Measurements from ENCODE around the gene ZMIZ2.

DNA sequence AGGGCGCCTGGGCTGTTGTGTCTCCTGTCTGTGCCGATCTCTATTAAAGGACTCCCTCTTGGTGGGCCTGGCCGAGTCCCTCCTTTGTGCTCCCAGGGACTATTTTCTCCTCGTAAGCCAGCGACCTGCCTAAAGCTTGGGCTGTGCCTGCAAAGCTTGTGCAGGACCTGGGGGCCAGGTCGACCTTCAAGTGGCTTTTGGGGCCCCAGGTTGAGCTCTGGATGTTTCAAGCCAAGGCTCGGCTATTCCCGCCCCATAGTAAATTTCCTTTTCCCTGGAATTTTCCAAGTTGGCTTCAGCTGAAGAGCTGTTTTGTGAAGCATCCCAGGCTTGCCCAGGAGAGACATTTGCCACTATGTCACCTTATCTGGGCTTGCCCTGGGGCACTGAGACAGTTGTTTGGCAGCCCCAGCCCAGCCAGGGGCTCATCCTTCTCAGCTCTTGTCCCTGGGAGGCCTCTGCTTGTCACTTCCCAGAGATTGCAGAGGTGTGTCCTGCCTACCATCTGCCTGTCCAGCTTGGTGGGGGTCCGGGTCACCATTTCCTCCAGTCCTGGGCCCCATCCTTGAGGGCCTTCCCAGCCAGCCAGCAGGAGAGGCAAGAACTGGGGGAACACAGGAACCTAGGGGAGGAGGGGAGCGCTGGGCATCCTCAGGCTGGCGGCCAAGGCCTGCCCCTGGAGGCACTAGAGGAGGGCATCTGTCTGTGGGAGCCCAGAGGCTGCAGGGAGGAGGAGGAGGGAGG is 20.2 kb downstream of the ZMIZ2 start:
- TF ChIP-seq POLR2AphosphoS5 (IDR thresholded peaks at IDR 0.05; ENCODE audit: low read depth) (peak; percentile 21), EZH2 (IDR thresholded peaks at IDR 0.05; ENCODE audit: low read depth, unreplicated experiment) (no peak), CREB1 (CRISPR knock-in tag; IDR thresholded peaks at IDR 0.05; ENCODE audit: low read depth) (no peak), JUNB (IDR thresholded peaks at IDR 0.05; ENCODE audit: unreplicated experiment) (no peak), EZH2phosphoT487 (IDR thresholded peaks at IDR 0.05; ENCODE audit: unreplicated experiment) (no peak), ZNF114 (CRISPR knock-in tag; IDR thresholded peaks at IDR 0.05) (no peak), ETS1 (IDR thresholded peaks at IDR 0.05) (no peak)
- TF ChIP-seq, protein P1, sequence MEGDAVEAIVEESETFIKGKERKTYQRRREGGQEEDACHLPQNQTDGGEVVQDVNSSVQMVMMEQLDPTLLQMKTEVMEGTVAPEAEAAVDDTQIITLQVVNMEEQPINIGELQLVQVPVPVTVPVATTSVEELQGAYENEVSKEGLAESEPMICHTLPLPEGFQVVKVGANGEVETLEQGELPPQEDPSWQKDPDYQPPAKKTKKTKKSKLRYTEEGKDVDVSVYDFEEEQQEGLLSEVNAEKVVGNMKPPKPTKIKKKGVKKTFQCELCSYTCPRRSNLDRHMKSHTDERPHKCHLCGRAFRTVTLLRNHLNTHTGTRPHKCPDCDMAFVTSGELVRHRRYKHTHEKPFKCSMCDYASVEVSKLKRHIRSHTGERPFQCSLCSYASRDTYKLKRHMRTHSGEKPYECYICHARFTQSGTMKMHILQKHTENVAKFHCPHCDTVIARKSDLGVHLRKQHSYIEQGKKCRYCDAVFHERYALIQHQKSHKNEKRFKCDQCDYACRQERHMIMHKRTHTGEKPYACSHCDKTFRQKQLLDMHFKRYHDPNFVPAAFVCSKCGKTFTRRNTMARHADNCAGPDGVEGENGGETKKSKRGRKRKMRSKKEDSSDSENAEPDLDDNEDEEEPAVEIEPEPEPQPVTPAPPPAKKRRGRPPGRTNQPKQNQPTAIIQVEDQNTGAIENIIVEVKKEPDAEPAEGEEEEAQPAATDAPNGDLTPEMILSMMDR (conservative IDR thresholded peaks at IDR 0.05; ENCODE audit: low read depth in 2 of 2): no peak
- TF ChIP-seq, protein P2, sequence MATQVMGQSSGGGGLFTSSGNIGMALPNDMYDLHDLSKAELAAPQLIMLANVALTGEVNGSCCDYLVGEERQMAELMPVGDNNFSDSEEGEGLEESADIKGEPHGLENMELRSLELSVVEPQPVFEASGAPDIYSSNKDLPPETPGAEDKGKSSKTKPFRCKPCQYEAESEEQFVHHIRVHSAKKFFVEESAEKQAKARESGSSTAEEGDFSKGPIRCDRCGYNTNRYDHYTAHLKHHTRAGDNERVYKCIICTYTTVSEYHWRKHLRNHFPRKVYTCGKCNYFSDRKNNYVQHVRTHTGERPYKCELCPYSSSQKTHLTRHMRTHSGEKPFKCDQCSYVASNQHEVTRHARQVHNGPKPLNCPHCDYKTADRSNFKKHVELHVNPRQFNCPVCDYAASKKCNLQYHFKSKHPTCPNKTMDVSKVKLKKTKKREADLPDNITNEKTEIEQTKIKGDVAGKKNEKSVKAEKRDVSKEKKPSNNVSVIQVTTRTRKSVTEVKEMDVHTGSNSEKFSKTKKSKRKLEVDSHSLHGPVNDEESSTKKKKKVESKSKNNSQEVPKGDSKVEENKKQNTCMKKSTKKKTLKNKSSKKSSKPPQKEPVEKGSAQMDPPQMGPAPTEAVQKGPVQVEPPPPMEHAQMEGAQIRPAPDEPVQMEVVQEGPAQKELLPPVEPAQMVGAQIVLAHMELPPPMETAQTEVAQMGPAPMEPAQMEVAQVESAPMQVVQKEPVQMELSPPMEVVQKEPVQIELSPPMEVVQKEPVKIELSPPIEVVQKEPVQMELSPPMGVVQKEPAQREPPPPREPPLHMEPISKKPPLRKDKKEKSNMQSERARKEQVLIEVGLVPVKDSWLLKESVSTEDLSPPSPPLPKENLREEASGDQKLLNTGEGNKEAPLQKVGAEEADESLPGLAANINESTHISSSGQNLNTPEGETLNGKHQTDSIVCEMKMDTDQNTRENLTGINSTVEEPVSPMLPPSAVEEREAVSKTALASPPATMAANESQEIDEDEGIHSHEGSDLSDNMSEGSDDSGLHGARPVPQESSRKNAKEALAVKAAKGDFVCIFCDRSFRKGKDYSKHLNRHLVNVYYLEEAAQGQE (IDR thresholded peaks at IDR 0.05; ENCODE audit: unreplicated experiment): no peak
- TF ChIP-seq, protein P3, sequence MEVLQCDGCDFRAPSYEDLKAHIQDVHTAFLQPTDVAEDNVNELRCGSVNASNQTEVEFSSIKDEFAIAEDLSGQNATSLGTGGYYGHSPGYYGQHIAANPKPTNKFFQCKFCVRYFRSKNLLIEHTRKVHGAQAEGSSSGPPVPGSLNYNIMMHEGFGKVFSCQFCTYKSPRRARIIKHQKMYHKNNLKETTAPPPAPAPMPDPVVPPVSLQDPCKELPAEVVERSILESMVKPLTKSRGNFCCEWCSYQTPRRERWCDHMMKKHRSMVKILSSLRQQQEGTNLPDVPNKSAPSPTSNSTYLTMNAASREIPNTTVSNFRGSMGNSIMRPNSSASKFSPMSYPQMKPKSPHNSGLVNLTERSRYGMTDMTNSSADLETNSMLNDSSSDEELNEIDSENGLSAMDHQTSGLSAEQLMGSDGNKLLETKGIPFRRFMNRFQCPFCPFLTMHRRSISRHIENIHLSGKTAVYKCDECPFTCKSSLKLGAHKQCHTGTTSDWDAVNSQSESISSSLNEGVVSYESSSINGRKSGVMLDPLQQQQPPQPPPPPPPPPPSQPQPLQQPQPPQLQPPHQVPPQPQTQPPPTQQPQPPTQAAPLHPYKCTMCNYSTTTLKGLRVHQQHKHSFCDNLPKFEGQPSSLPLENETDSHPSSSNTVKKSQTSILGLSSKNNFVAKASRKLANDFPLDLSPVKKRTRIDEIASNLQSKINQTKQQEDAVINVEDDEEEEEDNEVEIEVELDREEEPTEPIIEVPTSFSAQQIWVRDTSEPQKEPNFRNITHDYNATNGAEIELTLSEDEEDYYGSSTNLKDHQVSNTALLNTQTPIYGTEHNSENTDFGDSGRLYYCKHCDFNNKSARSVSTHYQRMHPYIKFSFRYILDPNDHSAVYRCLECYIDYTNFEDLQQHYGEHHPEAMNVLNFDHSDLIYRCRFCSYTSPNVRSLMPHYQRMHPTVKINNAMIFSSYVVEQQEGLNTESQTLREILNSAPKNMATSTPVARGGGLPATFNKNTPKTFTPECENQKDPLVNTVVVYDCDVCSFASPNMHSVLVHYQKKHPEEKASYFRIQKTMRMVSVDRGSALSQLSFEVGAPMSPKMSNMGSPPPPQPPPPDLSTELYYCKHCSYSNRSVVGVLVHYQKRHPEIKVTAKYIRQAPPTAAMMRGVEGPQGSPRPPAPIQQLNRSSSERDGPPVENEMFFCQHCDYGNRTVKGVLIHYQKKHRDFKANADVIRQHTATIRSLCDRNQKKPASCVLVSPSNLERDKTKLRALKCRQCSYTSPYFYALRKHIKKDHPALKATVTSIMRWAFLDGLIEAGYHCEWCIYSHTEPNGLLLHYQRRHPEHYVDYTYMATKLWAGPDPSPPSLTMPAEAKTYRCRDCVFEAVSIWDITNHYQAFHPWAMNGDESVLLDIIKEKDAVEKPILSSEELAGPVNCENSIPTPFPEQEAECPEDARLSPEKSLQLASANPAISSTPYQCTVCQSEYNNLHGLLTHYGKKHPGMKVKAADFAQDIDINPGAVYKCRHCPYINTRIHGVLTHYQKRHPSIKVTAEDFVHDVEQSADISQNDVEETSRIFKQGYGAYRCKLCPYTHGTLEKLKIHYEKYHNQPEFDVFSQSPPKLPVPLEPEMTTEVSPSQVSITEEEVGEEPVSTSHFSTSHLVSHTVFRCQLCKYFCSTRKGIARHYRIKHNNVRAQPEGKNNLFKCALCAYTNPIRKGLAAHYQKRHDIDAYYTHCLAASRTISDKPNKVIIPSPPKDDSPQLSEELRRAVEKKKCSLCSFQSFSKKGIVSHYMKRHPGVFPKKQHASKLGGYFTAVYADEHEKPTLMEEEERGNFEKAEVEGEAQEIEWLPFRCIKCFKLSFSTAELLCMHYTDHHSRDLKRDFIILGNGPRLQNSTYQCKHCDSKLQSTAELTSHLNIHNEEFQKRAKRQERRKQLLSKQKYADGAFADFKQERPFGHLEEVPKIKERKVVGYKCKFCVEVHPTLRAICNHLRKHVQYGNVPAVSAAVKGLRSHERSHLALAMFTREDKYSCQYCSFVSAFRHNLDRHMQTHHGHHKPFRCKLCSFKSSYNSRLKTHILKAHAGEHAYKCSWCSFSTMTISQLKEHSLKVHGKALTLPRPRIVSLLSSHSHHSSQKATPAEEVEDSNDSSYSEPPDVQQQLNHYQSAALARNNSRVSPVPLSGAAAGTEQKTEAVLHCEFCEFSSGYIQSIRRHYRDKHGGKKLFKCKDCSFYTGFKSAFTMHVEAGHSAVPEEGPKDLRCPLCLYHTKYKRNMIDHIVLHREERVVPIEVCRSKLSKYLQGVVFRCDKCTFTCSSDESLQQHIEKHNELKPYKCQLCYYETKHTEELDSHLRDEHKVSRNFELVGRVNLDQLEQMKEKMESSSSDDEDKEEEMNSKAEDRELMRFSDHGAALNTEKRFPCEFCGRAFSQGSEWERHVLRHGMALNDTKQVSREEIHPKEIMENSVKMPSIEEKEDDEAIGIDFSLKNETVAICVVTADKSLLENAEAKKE (CRISPR knock-in tag; IDR thresholded peaks at IDR 0.05): no peak

Data from GM23338 (cell line).